HepG2 (cell line): Measurements from ENCODE around the gene FMNL2.

Source experiments
- BCLAF1 ChIP-seq: fragments of 450-650 bp; IDR thresholded peaks from 2 replicates; pipeline ENCODE4 v1.6.1; 2017; ENCODE audit warnings: mild to moderate bottlenecking
- CTCF ChIP-seq: sonication (generic); formaldehyde crosslinking; IDR thresholded peaks from 2 replicates; pipeline ENCODE4 v1.5.0; 2020; ENCODE audit warnings: mild to moderate bottlenecking, missing genetic modification reagents, moderate library complexity
- GABPB1 ChIP-seq: IDR thresholded peaks from 2 replicates; pipeline ENCODE4 v1.6.1; 2016; ENCODE audit warnings: mild to moderate bottlenecking, missing genetic modification reagents, moderate library complexity, missing compliant biosample characterization
- NR3C1 ChIP-seq: sonication (generic); formaldehyde crosslinking; IDR thresholded peaks from 2 replicates; pipeline ENCODE4 v1.4.0; 2020; ENCODE audit warnings: missing genetic modification reagents
- POLR2AphosphoS5 ChIP-seq: IDR thresholded peaks from 2 replicates; pipeline ENCODE4 v1.6.1; 2012; ENCODE audit warnings: low read depth, low read length
- RXRA ChIP-seq: sonication (generic); formaldehyde crosslinking; IDR thresholded peaks from 2 replicates; pipeline ENCODE4 v1.5.1; 2020; ENCODE audit warnings: missing genetic modification reagents
- SUZ12 ChIP-seq: fragments of 150-350 bp; IDR thresholded peaks from 2 replicates; pipeline ENCODE4 v1.6.1; 2014; ENCODE audit warnings: low read depth, low read length
- TRIM24 ChIP-seq: sonication (generic); formaldehyde crosslinking; IDR thresholded peaks from 2 replicates; pipeline ENCODE4 v1.8.0; 2022; ENCODE audit warnings: mild to moderate bottlenecking, missing genetic modification reagents
- XRCC5 ChIP-seq: fragments of 200-400 bp; formaldehyde crosslinking; optimal IDR thresholded peaks from 2 replicates; pipeline ENCODE3; 2017; ENCODE audit warnings: mild to moderate bottlenecking, low read length
- ZNF597 ChIP-seq: sonication (generic); formaldehyde crosslinking; IDR thresholded peaks from 2 replicates; pipeline ENCODE4 v1.5.0; 2020; ENCODE audit warnings: missing genetic modification reagents
- TF ChIP-seq, protein P1 (sequence below): IDR thresholded peaks from 2 replicates; pipeline ENCODE4 v1.6.1; 2016
- TF ChIP-seq, protein P2 (sequence below), 2 experiments: IDR thresholded peaks; 2 replicates each; pipeline ENCODE4 v1.6.1; 2011 to 2012; ENCODE audit warnings: low read length in 2 of 2, borderline replicate concordance in 1 of 2, low read depth in 1 of 2, mild to moderate bottlenecking in 1 of 2, moderate library complexity in 1 of 2

DNA sequence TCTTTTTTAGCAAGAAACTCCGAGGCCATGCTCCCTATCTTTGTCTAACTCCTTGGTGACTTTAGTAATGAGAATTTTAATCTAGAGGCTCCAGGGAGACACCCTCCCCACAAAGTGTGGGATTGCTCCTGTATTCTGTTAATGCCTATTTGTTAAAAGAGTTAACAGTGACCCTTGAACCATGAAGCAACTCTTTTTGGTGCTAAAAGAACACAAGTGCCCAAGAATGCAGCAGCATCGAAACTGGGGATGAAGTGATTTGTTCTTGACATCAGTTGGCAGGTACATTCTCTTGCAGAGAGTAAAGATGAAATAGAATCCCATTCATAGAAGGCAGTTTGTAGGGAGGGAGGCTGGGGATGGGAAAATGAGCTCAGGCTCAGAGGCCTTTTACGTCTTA, 50.0 kb downstream of the FMNL2 start:
- TF ChIP-seq POLR2AphosphoS5 (no peak), RXRA (CRISPR knock-in tag) (no peak), TRIM24 (CRISPR knock-in tag) (no peak), XRCC5 (no peak), SUZ12 (no peak), CTCF (CRISPR knock-in tag) (no peak), NR3C1 (CRISPR knock-in tag) (no peak), BCLAF1 (no peak), ZNF597 (CRISPR knock-in tag) (no peak), GABPB1 (CRISPR knock-in tag) (no peak)
- TF ChIP-seq, protein P1, sequence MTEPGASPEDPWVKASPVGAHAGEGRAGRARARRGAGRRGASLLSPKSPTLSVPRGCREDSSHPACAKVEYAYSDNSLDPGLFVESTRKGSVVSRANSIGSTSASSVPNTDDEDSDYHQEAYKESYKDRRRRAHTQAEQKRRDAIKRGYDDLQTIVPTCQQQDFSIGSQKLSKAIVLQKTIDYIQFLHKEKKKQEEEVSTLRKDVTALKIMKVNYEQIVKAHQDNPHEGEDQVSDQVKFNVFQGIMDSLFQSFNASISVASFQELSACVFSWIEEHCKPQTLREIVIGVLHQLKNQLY (CRISPR knock-in tag), result no peak
- TF ChIP-seq, protein P2, sequence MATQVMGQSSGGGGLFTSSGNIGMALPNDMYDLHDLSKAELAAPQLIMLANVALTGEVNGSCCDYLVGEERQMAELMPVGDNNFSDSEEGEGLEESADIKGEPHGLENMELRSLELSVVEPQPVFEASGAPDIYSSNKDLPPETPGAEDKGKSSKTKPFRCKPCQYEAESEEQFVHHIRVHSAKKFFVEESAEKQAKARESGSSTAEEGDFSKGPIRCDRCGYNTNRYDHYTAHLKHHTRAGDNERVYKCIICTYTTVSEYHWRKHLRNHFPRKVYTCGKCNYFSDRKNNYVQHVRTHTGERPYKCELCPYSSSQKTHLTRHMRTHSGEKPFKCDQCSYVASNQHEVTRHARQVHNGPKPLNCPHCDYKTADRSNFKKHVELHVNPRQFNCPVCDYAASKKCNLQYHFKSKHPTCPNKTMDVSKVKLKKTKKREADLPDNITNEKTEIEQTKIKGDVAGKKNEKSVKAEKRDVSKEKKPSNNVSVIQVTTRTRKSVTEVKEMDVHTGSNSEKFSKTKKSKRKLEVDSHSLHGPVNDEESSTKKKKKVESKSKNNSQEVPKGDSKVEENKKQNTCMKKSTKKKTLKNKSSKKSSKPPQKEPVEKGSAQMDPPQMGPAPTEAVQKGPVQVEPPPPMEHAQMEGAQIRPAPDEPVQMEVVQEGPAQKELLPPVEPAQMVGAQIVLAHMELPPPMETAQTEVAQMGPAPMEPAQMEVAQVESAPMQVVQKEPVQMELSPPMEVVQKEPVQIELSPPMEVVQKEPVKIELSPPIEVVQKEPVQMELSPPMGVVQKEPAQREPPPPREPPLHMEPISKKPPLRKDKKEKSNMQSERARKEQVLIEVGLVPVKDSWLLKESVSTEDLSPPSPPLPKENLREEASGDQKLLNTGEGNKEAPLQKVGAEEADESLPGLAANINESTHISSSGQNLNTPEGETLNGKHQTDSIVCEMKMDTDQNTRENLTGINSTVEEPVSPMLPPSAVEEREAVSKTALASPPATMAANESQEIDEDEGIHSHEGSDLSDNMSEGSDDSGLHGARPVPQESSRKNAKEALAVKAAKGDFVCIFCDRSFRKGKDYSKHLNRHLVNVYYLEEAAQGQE (IDR thresholded peaks at IDR 0.05; ENCODE audit: borderline replicate concordance in 1 of 2, low read depth in 1 of 2, low read length in 2 of 2), result no peak
